IMR-90 (cell line): Measurements from ENCODE around the gene KRTAP1-5. TPM values are rescaled to one million over a fixed set of nuclear protein-coding genes. Genes with fewer than 3 reads are reported as not detected.

Experiments
- ATAC-seq: fragments of 200-7000 bp; cut with Tn5 transposase; 2 replicates; pipeline ENCODE4 v1.9.1; 2020; ENCODE audit warnings: low read depth, mild to moderate bottlenecking, moderate library complexity
- BruUV-seq: library from RNA; stranded (reverse); fragments of 400-500 nt; replicated peaks from 2 replicates; lab custom pipeline; 2021; lab: Mats Ljungman, UMichigan
- CTCF ChIA-PET: fragments of 300-600 bp; formaldehyde crosslinking; extraction: SDS; loops from one replicate; lab custom pipeline; 2021; ENCODE audit warnings: antibody characterized with exemption; lab: Yijun Ruan, JAX
- POLR2A ChIA-PET: fragments of 300-600 bp; sonication (Branson Sonifier 250); formaldehyde crosslinking; loops from one replicate; lab custom pipeline; 2022; ENCODE audit warnings: antibody characterized with exemption; ENCODE audit not compliant: unreplicated experiment; lab: Charles Lee
- DNase-seq: peaks from one replicate; pipeline ENCODE4 v3.0.0; 2013
- H2AFZ ChIP-seq: replicated peaks from 2 replicates; pipeline ENCODE3; 2013; ENCODE audit warnings: low read length, mild to moderate bottlenecking; ENCODE audit not compliant: poor library complexity
- H2AK5ac ChIP-seq: 2 replicates; pipeline ENCODE4 v1.6.1; 2013; ENCODE audit warnings: low read depth, low read length, inconsistent platforms
- H2AK9ac ChIP-seq: replicated peaks from 2 replicates; pipeline ENCODE3; 2013; ENCODE audit warnings: mild to moderate bottlenecking, low read depth, low read length, moderate library complexity; ENCODE audit not compliant: poor library complexity
- H2BK120ac ChIP-seq: 2 replicates; pipeline ENCODE4 v1.6.1; 2013; ENCODE audit warnings: low read depth, low read length, inconsistent platforms
- H2BK15ac ChIP-seq: 3 replicates; pipeline ENCODE4 v1.6.1; 2013; ENCODE audit warnings: low read depth, low read length, inconsistent platforms
- H2BK20ac ChIP-seq: 2 replicates; pipeline ENCODE4 v1.6.1; 2013; ENCODE audit warnings: low read depth, mild to moderate bottlenecking, inconsistent platforms, low read length, moderate library complexity
- H2BK5ac ChIP-seq: 2 replicates; pipeline ENCODE4 v1.6.1; 2013; ENCODE audit warnings: mild to moderate bottlenecking, low read depth, low read length, inconsistent platforms; ENCODE audit not compliant: poor library complexity, severe bottlenecking
- H3K14ac ChIP-seq: replicated peaks from 2 replicates; pipeline ENCODE4 v1.6.1; 2013; ENCODE audit warnings: low read depth, low read length, inconsistent platforms
- H3K18ac ChIP-seq: 2 replicates; pipeline ENCODE4 v1.6.1; 2013; ENCODE audit warnings: low read depth, low read length, control low read depth
- H3K23ac ChIP-seq: 2 replicates; pipeline ENCODE4 v1.6.1; 2013; ENCODE audit warnings: low read depth, low read length, inconsistent platforms
- H3K27ac ChIP-seq: 2 replicates; pipeline ENCODE4 v1.5.1; 2013; ENCODE audit warnings: mild to moderate bottlenecking, control low read depth, low read length; ENCODE audit not compliant: insufficient read depth
- H3K27me3 ChIP-seq: 2 replicates; pipeline ENCODE4 v1.6.1; 2013; ENCODE audit warnings: low read length; ENCODE audit not compliant: control insufficient read depth, insufficient read depth
- H3K36me3 ChIP-seq: 2 replicates; pipeline ENCODE4 v1.6.1; 2013; ENCODE audit warnings: low read length, mixed read lengths; ENCODE audit not compliant: control insufficient read depth, insufficient read depth
- H3K4ac ChIP-seq: 2 replicates; pipeline ENCODE4 v1.6.1; 2013; ENCODE audit warnings: low read depth, low read length, inconsistent platforms
- H3K4me1 ChIP-seq: 2 replicates; pipeline ENCODE4 v1.6.1; 2013; ENCODE audit warnings: low read length, mixed read lengths; ENCODE audit not compliant: control insufficient read depth, insufficient read depth
- H3K4me2 ChIP-seq: 2 replicates; pipeline ENCODE4 v1.6.1; 2013; ENCODE audit warnings: low read depth, mild to moderate bottlenecking, control low read depth, low read length, moderate library complexity
- H3K4me3 ChIP-seq: 2 replicates; pipeline ENCODE4 v1.5.1; 2013; ENCODE audit warnings: low read depth, mild to moderate bottlenecking, control low read depth, low read length, moderate library complexity; ENCODE audit not compliant: insufficient read depth
- H3K56ac ChIP-seq: 2 replicates; pipeline ENCODE4 v1.6.1; 2013; ENCODE audit warnings: low read length, inconsistent platforms; ENCODE audit not compliant: insufficient read depth; ENCODE audit errors: extremely low read depth
- H3K79me1 ChIP-seq, 2 experiments: 2 replicates each; pipeline ENCODE4 v1.6.1; 2013; ENCODE audit warnings: low read length in 2 of 2, inconsistent platforms in 1 of 2, low read depth in 1 of 2
- H3K9ac ChIP-seq: 2 replicates; pipeline ENCODE4 v1.6.1; 2013; ENCODE audit warnings: low read depth, low read length, control low read depth
- H3K9me1 ChIP-seq: 2 replicates; pipeline ENCODE4 v1.6.1; 2013; ENCODE audit warnings: low read length, inconsistent platforms; ENCODE audit not compliant: insufficient read depth
- H3K9me3 ChIP-seq: 2 replicates; pipeline ENCODE4 v1.6.1; 2013; ENCODE audit warnings: low read length; ENCODE audit not compliant: control insufficient read depth, insufficient read depth
- H4K20me1 ChIP-seq: 2 replicates; pipeline ENCODE4 v1.6.1; 2013; ENCODE audit warnings: low read length, inconsistent platforms; ENCODE audit not compliant: insufficient read depth
- H4K5ac ChIP-seq: 2 replicates; pipeline ENCODE4 v1.6.1; 2013; ENCODE audit warnings: mild to moderate bottlenecking, low read depth, low read length, control low read depth
- H4K8ac ChIP-seq, 2 experiments: 2 replicates each; pipeline ENCODE4 v1.6.1; 2013; ENCODE audit warnings: low read depth in 2 of 2, low read length in 2 of 2, control low read depth in 1 of 2, inconsistent platforms in 1 of 2
- H4K91ac ChIP-seq: 2 replicates; pipeline ENCODE4 v1.6.1; 2013; ENCODE audit warnings: low read depth, low read length, inconsistent platforms; ENCODE audit not compliant: insufficient read depth
- BHLHE40 ChIP-seq: fragments of 150-350 bp; IDR thresholded peaks from 2 replicates; pipeline ENCODE4 v1.6.1; 2016; ENCODE audit warnings: mild to moderate bottlenecking, low read depth, low read length
- CTCF ChIP-seq: conservative IDR thresholded peaks from 2 replicates; pipeline ENCODE4 v1.5.1; 2012; ENCODE audit warnings: mild to moderate bottlenecking, low read depth, low read length, improper control_type of control experiment
- FOS ChIP-seq: fragments of 150-350 bp; IDR thresholded peaks from 2 replicates; pipeline ENCODE4 v1.6.1; 2016; ENCODE audit warnings: low read depth, low read length
- MAZ ChIP-seq: IDR thresholded peaks from 2 replicates; pipeline ENCODE4 v1.6.1; 2012; ENCODE audit warnings: low read depth, mild to moderate bottlenecking, low read length, improper control_type of control experiment, moderate library complexity, borderline replicate concordance
- NFE2L2 ChIP-seq: fragments of 150-350 bp; IDR thresholded peaks from 2 replicates; pipeline ENCODE4 v1.6.1; 2016; ENCODE audit warnings: low read depth, mild to moderate bottlenecking, low read length
- RAD21 ChIP-seq: IDR thresholded peaks from 2 replicates; pipeline ENCODE4 v1.6.1; 2012; ENCODE audit warnings: low read length, improper control_type of control experiment
- WGBS, 2 experiments: methylation state at CpG; one replicate each; pipeline versions ENCODE4 v1.1.5 to v1.1.7; 2013; ENCODE audit warnings: missing lambda C conversion rate in 2 of 2; ENCODE audit not compliant: insufficient read length in 1 of 2; ENCODE audit errors: extremely low coverage in 2 of 2; 5-methylcytosine and 5-hydroxymethylcytosine counted together
- dilution Hi-C: fragments of 300-500 bp; cut with HindIII; formaldehyde crosslinking; loops from one replicate; pipeline ENCODE4 v1.14.3; 2018; ENCODE audit warnings: low sequenced_read_pairs; ENCODE audit not compliant: unreplicated experiment
- in situ Hi-C: fragments of 300-500 bp; cut with MboI; formaldehyde crosslinking; loops from 3 replicates; pipeline ENCODE4 v1.14.3; 2019; ENCODE audit warnings: low sequenced_read_pairs, inconsistent platforms, mixed read lengths
- intact Hi-C: fragments of 100-400 bp; cut with micrococcal nuclease; formaldehyde crosslinking; loops from 2 replicates; pipeline ENCODE4 v1.10.0; 2022
- polyA plus RNA-seq, 3 experiments: library from polyadenylated mRNA; depleted of rRNA; stranded (reverse); fragments of >200 nt; gene quantifications; 2 replicates each; pipeline ENCODE4 v1.2.3, GENCODE V29; 2012; ENCODE audit warnings: low replicate concordance in 1 of 3
- total RNA-seq: library from RNA; depleted of rRNA; stranded (reverse); fragments of >200 nt; gene quantifications from 2 replicates; pipeline ENCODE4 v1.2.3, GENCODE V29; 2012

KRTAP1-5 gene
- total and polyA plus RNA-seq, 2 of the 4 experiments (the other 2 are of a cell fraction) = 27.0 to 34.8 TPM

DNA sequence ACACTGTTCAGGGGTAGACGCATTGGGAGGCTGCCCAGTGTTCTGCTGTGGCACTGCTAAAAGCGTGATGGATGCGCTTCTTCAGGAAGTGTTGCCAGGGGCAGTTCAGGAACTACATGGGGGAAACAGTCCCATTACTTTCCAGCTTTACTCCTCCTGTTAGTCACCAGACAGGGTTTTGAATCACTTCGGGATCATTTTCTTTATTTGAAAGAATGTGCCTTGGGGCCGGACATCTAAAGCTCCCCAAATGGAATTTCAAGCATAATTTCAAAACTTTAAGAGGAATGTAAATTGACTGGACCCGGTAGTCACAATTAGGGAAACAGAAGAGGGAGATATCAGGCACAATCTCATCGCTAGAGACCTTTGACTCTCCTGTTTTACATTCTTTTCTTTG is 21.4 kb upstream of the KRTAP1-5 start:
- no TSS peak for BruUV-seq
- peak; percentile 60 for DNase-seq
- no peak overlapping the region for H3K4me3 ChIP-seq
- H2AK9ac ChIP-seq = no peak overlapping the region
- H3K4ac ChIP-seq = peak overlapping the region; percentile 80
- no peaks in the 10 kb centered on the region for H3K27me3 ChIP-seq
- H4K8ac ChIP-seq = peak overlapping the region; percentile 33 to 76; a peak in 3 of 4 replicates
- peak overlapping the region; percentile 70 for H3K4me2 ChIP-seq
- dilution Hi-C loops (no loop called here), intact Hi-C loops (no loop called here), in situ Hi-C loops (no loop called here)
- peak overlapping the region; percentile 85 for H4K91ac ChIP-seq
- peak; percentile 80 for ATAC-seq
- H2AK5ac ChIP-seq = peak overlapping the region; percentile 84
- no CpG with 5 or more reads among the region's 7 CpGs for WGBS, 2 experiments
- peak overlapping the region; percentile 63 for H3K56ac ChIP-seq
- TF ChIP-seq CTCF = no peak
- no peak for TF ChIP-seq NFE2L2
- no peak for TF ChIP-seq MAZ
- TF ChIP-seq BHLHE40 = peak; percentile 43; the same call in 1 of the 2 replicates
- TF ChIP-seq RAD21 = 0 out of 2 replicates have a peak, but pooled peaks have one; percentile 1
- peak; percentile 19; the same call in 1 of the 2 replicates for TF ChIP-seq FOS
- peak overlapping the region; percentile 88 for H2BK120ac ChIP-seq
- peak overlapping the region; percentile 97 for H3K18ac ChIP-seq
- peak overlapping the region; percentile 55; the same call in 2 of the 3 replicates for H2BK15ac ChIP-seq
- H3K9me3 ChIP-seq = no peaks in the 10 kb centered on the region
- H4K20me1 ChIP-seq = no peaks in the 10 kb centered on the region
- POLR2A ChIA-PET = interaction anchor here (1.0 kb wide), 1 partner anchor 11 kb away, joined by 5 read pairs; no protein-coding TSS in a partner anchor
- peak overlapping the region; percentile 57 for H3K23ac ChIP-seq
- H3K79me1 ChIP-seq = no peaks in the 10 kb centered on the region
- peak overlapping the region; percentile 69 for H3K27ac ChIP-seq
- peaks cover 11% of the 10 kb centered on the region; the same call in 1 of the 2 replicates for H3K9me1 ChIP-seq
- H4K5ac ChIP-seq = peak overlapping the region; percentile 94; the same call in 1 of the 2 replicates
- H3K14ac ChIP-seq = peak overlapping the region; percentile 83
- no peak overlapping the region for H3K9ac ChIP-seq
- CTCF ChIA-PET = no interaction called here
- H3K4me1 ChIP-seq = peaks cover 5% of the 10 kb centered on the region
- H2BK20ac ChIP-seq = peak overlapping the region; percentile 93
- no peaks in the 10 kb centered on the region for H3K36me3 ChIP-seq
- peak overlapping the region; percentile 82 for H2BK5ac ChIP-seq
- H2AFZ ChIP-seq = peak overlapping the region; percentile 77
